Measurements from ENCODE around the gene ALDH1L2. TPM values are rescaled to one million over a fixed set of nuclear protein-coding genes. Genes with fewer than 3 reads are reported as not detected.

Gene ALDH1L2
- total RNA-seq, 1 experiment from 2014 or later = 1.9 TPM

- H4K20me1 ChIP-seq (ENCODE audit: control insufficient read depth, insufficient read depth, insufficient read length) = no peaks in the 10 kb centered on the region
- no peak overlapping the region for H4K91ac ChIP-seq (ENCODE audit: insufficient read length, low read depth, low read length)
- H3K27me3 Mint-ChIP-seq (ENCODE audit: low read depth) = no peaks in the 10 kb centered on the region; the same call in 1 of the 2 replicates
- no peak overlapping the region for H2BK12ac ChIP-seq (ENCODE audit: insufficient read length, low read depth, low read length)
- H3K14ac ChIP-seq (ENCODE audit: insufficient read depth, low read length) = no peak overlapping the region
- no peaks in the 10 kb centered on the region for H3K27me3 ChIP-seq (ENCODE audit: insufficient read depth, low read length)
- peak overlapping the region; percentile 30 for H3K4me2 ChIP-seq (ENCODE audit: insufficient read depth, insufficient read length, low read length)
- no peaks in the 10 kb centered on the region; the same call in 1 of the 2 replicates for H3K4me1 ChIP-seq (ENCODE audit: insufficient read depth, low read length)
- TF ChIP-seq CTCF (conservative IDR thresholded peaks at IDR 0.05) = no peak
- peaks cover 19% of the 10 kb centered on the region; the same call in 1 of the 2 replicates for H3K79me2 ChIP-seq (ENCODE audit: insufficient read depth, low read length)
- no peak overlapping the region for H2AK5ac ChIP-seq (ENCODE audit: insufficient read length, low read length)
- no CpG with 5 or more reads among the region's 13 CpGs for WGBS (ENCODE audit: extremely low coverage, insufficient read length, low lambda C conversion rate)
- H3K9ac ChIP-seq (ENCODE audit: extremely low read depth, insufficient read length, low read length) = peak overlapping the region; percentile 34
- H3K9me3 Mint-ChIP-seq = peaks cover 2 to 3% of the 10 kb centered on the region in 2 experiments; a peak in 2 of 5 replicates
- DNase-seq = no peak
- no peak overlapping the region for H2BK5ac ChIP-seq (ENCODE audit: insufficient read length, low read length)
- H3K18ac ChIP-seq (ENCODE audit: insufficient read length, low read depth, low read length) = no peak overlapping the region
- H2BK20ac ChIP-seq (ENCODE audit: low read depth, low read length, poor library complexity, severe bottlenecking) = no peak overlapping the region
- peaks cover 5% of the 10 kb centered on the region for H3K23me2 ChIP-seq (ENCODE audit: insufficient read length, low read depth, low read length, poor library complexity, severe bottlenecking)
- peaks cover 43 to 55% of the 10 kb centered on the region in 2 experiments for H3K4me1 Mint-ChIP-seq
- H3K79me1 ChIP-seq (ENCODE audit: insufficient read depth, low read depth, low read length, poor library complexity, severe bottlenecking) = no peaks in the 10 kb centered on the region
- H2BK15ac ChIP-seq (ENCODE audit: low read depth, low read length) = no peak overlapping the region
- no peak overlapping the region for H3K23ac ChIP-seq (ENCODE audit: insufficient read length, low read depth, low read length)
- H3K56ac ChIP-seq (ENCODE audit: insufficient read length, low read depth, low read length) = no peak overlapping the region
- H4K5ac ChIP-seq (ENCODE audit: insufficient read length, low read depth, low read length) = no peak overlapping the region
- peaks cover 8 to 22% (median 17%) of the 10 kb centered on the region in 3 experiments for H3K36me3 Mint-ChIP-seq (ENCODE audit: insufficient read depth in 1 of 3, low read depth in 3 of 3)
- H2BK120ac ChIP-seq (ENCODE audit: low read depth, low read length, poor library complexity, severe bottlenecking) = no peak overlapping the region
- no peak overlapping the region for H3K27ac ChIP-seq (ENCODE audit: insufficient read length, low read depth, low read length)
- H3K4ac ChIP-seq (ENCODE audit: low read depth, low read length) = no peak overlapping the region
- H4K8ac ChIP-seq (replicated peaks; ENCODE audit: insufficient read length, low read depth, low read length) = no peak overlapping the region
- H3K4me3 Mint-ChIP-seq = peak overlapping the region; percentile 94 to 95
- H3T11ph ChIP-seq (ENCODE audit: low read length) = no peak overlapping the region
- H2AFZ ChIP-seq (ENCODE audit: low read length) = no peak overlapping the region
- no peaks in the 10 kb centered on the region for H3K9me3 ChIP-seq (ENCODE audit: control insufficient read depth, low read depth, low read length)
- H3K27ac Mint-ChIP-seq = peak overlapping the region in 2 of 3 experiments; percentile 48 to 56; a peak in 4 of 7 replicates
These were observed 25.4 kb upstream of the ALDH1L2 start for GRCh38 chr12:105109465-105110212.

Measured in H9 (cell line).